GM12872 (cell line): Measurements from ENCODE around the gene CEP170B.

Experiments
- TF ChIP-seq, protein P1 (sequence below): IDR thresholded peaks from 3 replicates; pipeline ENCODE4 v1.5.1; 2011; ENCODE audit warnings: low read depth, mild to moderate bottlenecking, low read length, moderate library complexity; ENCODE audit not compliant: insufficient read depth

Gene CEP170B

GRCh38 chr14:104852280-104852663 lies 12.8 kb upstream of the CEP170B start:
- TF ChIP-seq, protein P1, sequence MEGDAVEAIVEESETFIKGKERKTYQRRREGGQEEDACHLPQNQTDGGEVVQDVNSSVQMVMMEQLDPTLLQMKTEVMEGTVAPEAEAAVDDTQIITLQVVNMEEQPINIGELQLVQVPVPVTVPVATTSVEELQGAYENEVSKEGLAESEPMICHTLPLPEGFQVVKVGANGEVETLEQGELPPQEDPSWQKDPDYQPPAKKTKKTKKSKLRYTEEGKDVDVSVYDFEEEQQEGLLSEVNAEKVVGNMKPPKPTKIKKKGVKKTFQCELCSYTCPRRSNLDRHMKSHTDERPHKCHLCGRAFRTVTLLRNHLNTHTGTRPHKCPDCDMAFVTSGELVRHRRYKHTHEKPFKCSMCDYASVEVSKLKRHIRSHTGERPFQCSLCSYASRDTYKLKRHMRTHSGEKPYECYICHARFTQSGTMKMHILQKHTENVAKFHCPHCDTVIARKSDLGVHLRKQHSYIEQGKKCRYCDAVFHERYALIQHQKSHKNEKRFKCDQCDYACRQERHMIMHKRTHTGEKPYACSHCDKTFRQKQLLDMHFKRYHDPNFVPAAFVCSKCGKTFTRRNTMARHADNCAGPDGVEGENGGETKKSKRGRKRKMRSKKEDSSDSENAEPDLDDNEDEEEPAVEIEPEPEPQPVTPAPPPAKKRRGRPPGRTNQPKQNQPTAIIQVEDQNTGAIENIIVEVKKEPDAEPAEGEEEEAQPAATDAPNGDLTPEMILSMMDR = no peak

- TF ChIP-seq, protein P1 = no peak
Measured at GRCh38 chr14:104855532-104856090, 9.5 kb upstream of the CEP170B start.

DNA sequence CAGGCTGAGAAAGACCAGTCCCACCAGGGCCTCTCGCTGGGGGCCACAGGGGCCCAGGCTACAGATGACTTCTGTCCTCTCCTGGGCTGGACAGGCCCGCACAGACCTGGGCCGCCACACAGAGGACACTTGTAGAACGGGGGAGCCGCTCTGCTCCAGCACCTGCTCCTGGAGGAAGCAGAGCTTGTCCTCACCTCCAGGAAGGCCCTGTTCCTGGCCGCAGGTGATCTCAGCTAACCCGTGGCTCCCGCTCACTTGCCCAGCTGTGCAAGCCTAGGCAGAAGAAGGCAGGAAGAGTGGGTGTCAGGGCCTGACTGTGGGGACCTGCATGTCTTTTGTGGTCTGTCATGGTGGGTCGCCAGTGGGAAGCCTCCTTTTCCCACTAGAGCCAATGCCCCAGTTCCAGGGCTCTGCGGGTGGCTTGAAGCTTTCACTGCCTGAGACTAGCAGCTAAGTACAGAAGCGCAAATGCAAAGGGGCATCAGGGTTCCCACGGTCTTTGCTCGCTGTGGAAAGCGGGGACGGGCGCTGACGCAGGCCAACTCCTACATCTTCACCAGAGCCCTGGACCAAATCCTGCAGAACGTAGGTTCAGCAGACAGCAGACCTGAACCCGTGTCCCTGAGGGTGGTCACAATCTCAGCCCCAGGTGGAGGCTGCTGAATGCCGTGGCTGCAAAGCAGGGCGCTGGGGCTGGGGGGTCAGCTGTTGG lies 8.8 kb upstream of the CEP170B start:
- TF ChIP-seq, protein P1 = no peak

GRCh38 chr14:104856869-104857860 lies 7.9 kb upstream of the CEP170B start:
- TF ChIP-seq, protein P1 = no peak

DNA sequence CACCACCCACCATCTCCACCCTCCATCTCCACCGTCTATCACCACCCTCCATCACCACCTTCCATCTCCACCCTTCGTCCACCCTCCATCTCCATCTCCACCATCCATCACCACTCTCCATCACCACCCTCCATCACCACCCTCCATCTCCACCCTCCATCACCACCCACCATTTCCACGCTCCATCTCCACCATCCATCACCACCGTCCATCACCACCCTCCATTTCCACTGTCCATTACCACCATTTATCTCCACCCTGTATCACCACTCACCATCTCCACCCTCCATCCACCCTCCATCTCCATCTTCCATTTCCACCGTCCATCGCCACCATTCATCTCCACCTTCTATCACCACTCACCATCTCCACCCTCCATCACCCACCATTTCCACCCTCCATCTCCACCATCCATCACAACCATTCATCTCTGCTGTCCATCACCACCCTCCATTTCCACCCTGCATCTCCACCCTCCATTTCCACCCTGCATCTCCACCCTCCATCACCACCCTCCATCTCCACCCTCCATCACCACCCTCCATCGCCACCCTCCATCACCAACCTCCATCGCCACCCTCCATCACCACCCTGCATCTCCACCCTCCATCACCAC lies 6.1 kb upstream of the CEP170B start:
- TF ChIP-seq, protein P1 = no peak

- TF ChIP-seq, protein P1 = no peak
Measured at GRCh38 chr14:104859900-104860299, 5.2 kb upstream of the CEP170B start.

- TF ChIP-seq, protein P1 = no peak
Measured at GRCh38 chr14:104860414-104860813, 4.7 kb upstream of the CEP170B start.
